ENCODE data around the gene FUT2. TPM values are rescaled to one million over a fixed set of nuclear protein-coding genes. Genes with fewer than 3 reads are reported as not detected.

FUT2 gene
- polyA plus RNA-seq, 1 donor from 2014 or later: not detected

GRCh38 chr19:48705431-48705830, 9.7 kb downstream of the FUT2 start:
- Histone ChIP-seq H3K9ac (ENCODE audit: low read length) (no peak overlapping the region), H3K9me3 (ENCODE audit: low read length) (no peaks in the 10 kb centered on the region), H2AFZ (ENCODE audit: low read depth, low read length) (no peak overlapping the region), H3K4me3 (ENCODE audit: low read length) (no peak overlapping the region), H3K36me3 (ENCODE audit: insufficient read depth, low read length) (no peaks in the 10 kb centered on the region), H3K27ac (ENCODE audit: low read length) (no peak overlapping the region), H3K4me2 (ENCODE audit: low read length) (no peak overlapping the region), H3F3A (ENCODE audit: insufficient read depth, low read length, poor library complexity, severe bottlenecking) (no peaks in the 10 kb centered on the region), H3K9me2 (ENCODE audit: insufficient read depth, low read length) (no peaks in the 10 kb centered on the region), H3K27me3 (ENCODE audit: insufficient read depth, low read depth, low read length) (no peaks in the 10 kb centered on the region), H4K20me1 (ENCODE audit: insufficient read depth) (no peaks in the 10 kb centered on the region), H3K79me2 (replicated peaks; ENCODE audit: insufficient read depth, low read length) (no peaks in the 10 kb centered on the region)
- TF ChIP-seq POLR2AphosphoS5 (IDR thresholded peaks at IDR 0.05) (no peak), EP300 (conservative IDR thresholded peaks at IDR 0.05; ENCODE audit: poor library complexity, severe bottlenecking) (no peak), TAF1 (IDR thresholded peaks at IDR 0.05; ENCODE audit: low read depth) (no peak), RAD21 (conservative IDR thresholded peaks at IDR 0.05) (no peak), CTCF (IDR thresholded peaks at IDR 0.05; ENCODE audit: poor library complexity, severe bottlenecking) (no peak), SMC3 (conservative IDR thresholded peaks at IDR 0.05; ENCODE audit: poor library complexity) (no peak), MXI1 (conservative IDR thresholded peaks at IDR 0.05; ENCODE audit: poor library complexity, severe bottlenecking) (no peak), REST (IDR thresholded peaks at IDR 0.05; ENCODE audit: borderline replicate concordance) (no peak), EZH2 (IDR thresholded peaks at IDR 0.05; ENCODE audit: borderline replicate concordance, insufficient read depth, low read length, poor library complexity, severe bottlenecking) (no peak)

- no peaks in the 10 kb centered on the region for H4K20me1 ChIP-seq (ENCODE audit: insufficient read depth)
- no peaks in the 10 kb centered on the region for H3F3A ChIP-seq (ENCODE audit: insufficient read depth, low read length, poor library complexity, severe bottlenecking)
- no peak overlapping the region for H3K9ac ChIP-seq (ENCODE audit: low read length)
- no peak overlapping the region for H2AFZ ChIP-seq (ENCODE audit: low read depth, low read length)
- no peak overlapping the region for H3K27ac ChIP-seq (ENCODE audit: low read length)
- H3K9me3 ChIP-seq (ENCODE audit: low read length): no peaks in the 10 kb centered on the region
- H3K27me3 ChIP-seq (ENCODE audit: insufficient read depth, low read depth, low read length): no peaks in the 10 kb centered on the region
- no peaks in the 10 kb centered on the region for H3K36me3 ChIP-seq (ENCODE audit: insufficient read depth, low read length)
- H3K4me2 ChIP-seq (ENCODE audit: low read length): no peak overlapping the region
- no peaks in the 10 kb centered on the region for H3K79me2 ChIP-seq (replicated peaks; ENCODE audit: insufficient read depth, low read length)
- TF ChIP-seq MXI1 (conservative IDR thresholded peaks at IDR 0.05; ENCODE audit: poor library complexity, severe bottlenecking) (no peak), RAD21 (conservative IDR thresholded peaks at IDR 0.05) (no peak), POLR2AphosphoS5 (IDR thresholded peaks at IDR 0.05) (no peak), EP300 (conservative IDR thresholded peaks at IDR 0.05; ENCODE audit: poor library complexity, severe bottlenecking) (no peak), SMC3 (conservative IDR thresholded peaks at IDR 0.05; ENCODE audit: poor library complexity) (no peak), REST (IDR thresholded peaks at IDR 0.05; ENCODE audit: borderline replicate concordance) (no peak), TAF1 (IDR thresholded peaks at IDR 0.05; ENCODE audit: low read depth) (no peak), CTCF (IDR thresholded peaks at IDR 0.05; ENCODE audit: poor library complexity, severe bottlenecking) (no peak), EZH2 (IDR thresholded peaks at IDR 0.05; ENCODE audit: borderline replicate concordance, insufficient read depth, low read length, poor library complexity, severe bottlenecking) (no peak)
- H3K4me3 ChIP-seq (ENCODE audit: low read length): no peak overlapping the region
- H3K9me2 ChIP-seq (ENCODE audit: insufficient read depth, low read length): no peaks in the 10 kb centered on the region
Measured at GRCh38 chr19:48708471-48708870, 12.7 kb downstream of the FUT2 start.

Data from neural cell (in vitro differentiated cells).